H9 (cell line): ENCODE results near the gene DYNC2LI1. TPM values are rescaled to one million over a fixed set of nuclear protein-coding genes. Genes with fewer than 3 reads are reported as not detected.

Source experiments
- DNase-seq: peaks from one replicate; pipeline ENCODE4 v3.0.0-alpha.2; 2017
- H2AFZ ChIP-seq: one replicate; pipeline ENCODE4 v1.6.1; 2013; ENCODE audit warnings: mild to moderate bottlenecking, low read length, control low read depth, moderate library complexity
- H2AK5ac ChIP-seq: 2 replicates; pipeline ENCODE4 v1.6.1; 2013; ENCODE audit warnings: low read length, control low read depth, mixed read lengths; ENCODE audit not compliant: insufficient read length
- H2BK120ac ChIP-seq: one replicate; pipeline ENCODE4 v1.6.1; 2013; ENCODE audit warnings: low read depth, mild to moderate bottlenecking, low read length, control low read depth, inconsistent platforms; ENCODE audit not compliant: poor library complexity, severe bottlenecking
- H2BK12ac ChIP-seq: 2 replicates; pipeline ENCODE4 v1.6.1; 2013; ENCODE audit warnings: low read length, control low read depth, mixed read lengths, low read depth; ENCODE audit not compliant: insufficient read length
- H2BK15ac ChIP-seq: 2 replicates; pipeline ENCODE4 v1.6.1; 2013; ENCODE audit warnings: low read depth, low read length, control low read depth
- H2BK20ac ChIP-seq: one replicate; pipeline ENCODE4 v1.6.1; 2013; ENCODE audit warnings: low read depth, mild to moderate bottlenecking, low read length, control low read depth, inconsistent platforms; ENCODE audit not compliant: poor library complexity, severe bottlenecking
- H2BK5ac ChIP-seq: 2 replicates; pipeline ENCODE4 v1.6.1; 2013; ENCODE audit warnings: low read length, control low read depth, mixed read lengths; ENCODE audit not compliant: insufficient read length
- H3K14ac ChIP-seq: 2 replicates; pipeline ENCODE4 v1.6.1; 2013; ENCODE audit warnings: low read length, control low read depth; ENCODE audit not compliant: insufficient read depth
- H3K18ac ChIP-seq: 2 replicates; pipeline ENCODE4 v1.6.1; 2013; ENCODE audit warnings: low read depth, mild to moderate bottlenecking, mixed read lengths, low read length, control low read depth; ENCODE audit not compliant: insufficient read length
- H3K23ac ChIP-seq: 2 replicates; pipeline ENCODE4 v1.6.1; 2013; ENCODE audit warnings: low read length, control low read depth, mixed read lengths, low read depth; ENCODE audit not compliant: insufficient read length
- H3K23me2 ChIP-seq: 2 replicates; pipeline ENCODE4 v1.6.1; 2013; ENCODE audit warnings: low read depth, mild to moderate bottlenecking, mixed read lengths, low read length, control low read depth; ENCODE audit not compliant: insufficient read length, poor library complexity, severe bottlenecking
- H3K27ac ChIP-seq: 2 replicates; pipeline ENCODE4 v1.5.1; 2013; ENCODE audit warnings: low read length, control low read depth, mixed read lengths, low read depth; ENCODE audit not compliant: insufficient read length
- H3K27me3 ChIP-seq: 2 replicates; pipeline ENCODE4 v1.6.1; 2013; ENCODE audit warnings: low read length, control low read depth, inconsistent platforms; ENCODE audit not compliant: insufficient read depth
- H3K4ac ChIP-seq: 2 replicates; pipeline ENCODE4 v1.6.1; 2013; ENCODE audit warnings: low read depth, mild to moderate bottlenecking, control low read depth, inconsistent platforms, low read length, moderate library complexity
- H3K4me1 ChIP-seq: 2 replicates; pipeline ENCODE4 v1.6.1; 2013; ENCODE audit warnings: low read length, control low read depth, inconsistent platforms; ENCODE audit not compliant: insufficient read depth
- H3K4me2 ChIP-seq: 2 replicates; pipeline ENCODE4 v1.6.1; 2013; ENCODE audit warnings: low read length, control low read depth, mixed read lengths; ENCODE audit not compliant: insufficient read length, insufficient read depth
- H3K56ac ChIP-seq: 2 replicates; pipeline ENCODE4 v1.6.1; 2013; ENCODE audit warnings: low read depth, mild to moderate bottlenecking, mixed read lengths, low read length, control low read depth; ENCODE audit not compliant: insufficient read length
- H3K79me1 ChIP-seq: 2 replicates; pipeline ENCODE4 v1.6.1; 2013; ENCODE audit warnings: low read depth, mild to moderate bottlenecking, moderate library complexity, low read length, control low read depth, inconsistent platforms; ENCODE audit not compliant: insufficient read depth, poor library complexity, severe bottlenecking
- H3K79me2 ChIP-seq: 2 replicates; pipeline ENCODE4 v1.6.1; 2013; ENCODE audit warnings: low read length, control low read depth, inconsistent platforms; ENCODE audit not compliant: insufficient read depth
- H3K9ac ChIP-seq: 2 replicates; pipeline ENCODE4 v1.6.1; 2013; ENCODE audit warnings: low read length, control low read depth, mixed read lengths; ENCODE audit not compliant: insufficient read length; ENCODE audit errors: extremely low read depth
- H3K9me3 ChIP-seq: one replicate; pipeline ENCODE4 v1.6.1; 2013; ENCODE audit warnings: low read depth, low read length, inconsistent platforms; ENCODE audit not compliant: control insufficient read depth
- H3T11ph ChIP-seq: one replicate; pipeline ENCODE4 v1.6.1; 2013; ENCODE audit warnings: mild to moderate bottlenecking, low read length, control low read depth, inconsistent platforms
- H4K20me1 ChIP-seq: one replicate; pipeline ENCODE4 v1.6.1; 2013; ENCODE audit not compliant: control insufficient read depth, insufficient read length, insufficient read depth
- H4K5ac ChIP-seq: 2 replicates; pipeline ENCODE4 v1.6.1; 2013; ENCODE audit warnings: low read depth, mild to moderate bottlenecking, mixed read lengths, low read length, control low read depth; ENCODE audit not compliant: insufficient read length
- H4K8ac ChIP-seq: replicated peaks from 2 replicates; pipeline ENCODE4 v1.6.1; 2013; ENCODE audit warnings: low read length, control low read depth, mixed read lengths, low read depth; ENCODE audit not compliant: insufficient read length
- H4K91ac ChIP-seq: 2 replicates; pipeline ENCODE4 v1.6.1; 2013; ENCODE audit warnings: low read depth, mild to moderate bottlenecking, moderate library complexity, mixed read lengths, low read length, control low read depth; ENCODE audit not compliant: insufficient read length
- H3K27ac Mint-ChIP-seq, 3 experiments: 2 replicates in 2 of 3; 3 replicates in 1 of 3; pipeline ENCODE4 v1.8.0; 2020 to 2021; ENCODE audit warnings: mixed read lengths in 3 of 3, mild to moderate bottlenecking in 1 of 3, moderate library complexity in 1 of 3
- H3K27me3 Mint-ChIP-seq: 2 replicates; pipeline ENCODE4 v1.8.0; 2021; ENCODE audit warnings: low read depth, mild to moderate bottlenecking, moderate library complexity, mixed read lengths
- H3K36me3 Mint-ChIP-seq, 3 experiments: 2 replicates in 2 of 3; 3 replicates in 1 of 3; pipeline ENCODE4 v1.8.0; 2020 to 2021; ENCODE audit warnings: low read depth in 3 of 3, mixed read lengths in 3 of 3; ENCODE audit not compliant: insufficient read depth in 1 of 3
- H3K4me1 Mint-ChIP-seq, 2 experiments: 2 replicates each; pipeline ENCODE4 v1.8.0; 2020; ENCODE audit warnings: mixed read lengths in 2 of 2
- H3K4me3 Mint-ChIP-seq, 2 experiments: 2 replicates in 1 of 2; 3 replicates in 1 of 2; pipeline ENCODE4 v1.8.0; 2020 to 2021; ENCODE audit warnings: mild to moderate bottlenecking in 2 of 2, mixed read lengths in 2 of 2, moderate library complexity in 1 of 2
- H3K9me3 Mint-ChIP-seq, 2 experiments: 2 replicates in 1 of 2; 3 replicates in 1 of 2; pipeline ENCODE4 v1.8.0; 2020; ENCODE audit warnings: mild to moderate bottlenecking in 2 of 2, mixed read lengths in 2 of 2, moderate library complexity in 1 of 2
- WGBS: extraction: QIAGEN DNeasy Blood & Tissue Kit; methylation state at CpG from one replicate; pipeline ENCODE4 v1.1.7; 2013; ENCODE audit warnings: missing lambda C conversion rate, low lambda C conversion rate, mixed read lengths; ENCODE audit not compliant: insufficient read length; ENCODE audit errors: extremely low coverage; 5-methylcytosine and 5-hydroxymethylcytosine counted together
- total RNA-seq: library from RNA; stranded (reverse); gene quantifications from 2 replicates; pipeline ENCODE4 v1.2.1, GENCODE V29; 2021
- TF ChIP-seq, protein P1 (sequence below): fragments of 200-600 bp; sonication (generic); conservative IDR thresholded peaks from 3 replicates; pipeline ENCODE4 v1.8.0; 2021; ENCODE audit warnings: antibody characterized with exemption, mild to moderate bottlenecking

DYNC2LI1 gene
- total RNA-seq, 1 experiment from 2014 or later: 8.5 TPM

GRCh38 chr2:43737855-43738254 is 36.0 kb upstream of the DYNC2LI1 start:
- no peak overlapping the region for H2BK20ac ChIP-seq
- H3K23ac ChIP-seq: no peak overlapping the region
- Mint-ChIP-seq H3K9me3 (no peaks in the 10 kb centered on the region), H3K27me3 (no peaks in the 10 kb centered on the region), H3K36me3 (peaks cover 0 to 1% (median 0%) of the 10 kb centered on the region in 3 experiments; a peak in 1 of 7 replicates), H3K4me1 (0 out of 4 replicates have a peak, but pooled peaks cover 0 to 3% of the 10 kb centered on the region in 2 experiments), H3K4me3 (no peak overlapping the region), H3K27ac (no peak overlapping the region)
- no CpG with 5 or more reads among the region's 2 CpGs for WGBS
- no peak overlapping the region for H3K18ac ChIP-seq
- peak overlapping the region; percentile 73 for H3K56ac ChIP-seq
- H2BK12ac ChIP-seq: no peak overlapping the region
- no peak overlapping the region for H3T11ph ChIP-seq
- H3K4ac ChIP-seq: no peak overlapping the region
- no peaks in the 10 kb centered on the region for H4K20me1 ChIP-seq
- no peak overlapping the region for H3K4me2 ChIP-seq
- no peak overlapping the region for H4K91ac ChIP-seq
- no peak overlapping the region for H2BK5ac ChIP-seq
- no peaks in the 10 kb centered on the region for H3K4me1 ChIP-seq
- H4K8ac ChIP-seq: no peak overlapping the region
- H3K23me2 ChIP-seq: no peaks in the 10 kb centered on the region
- no peak for DNase-seq
- H3K27me3 ChIP-seq: no peaks in the 10 kb centered on the region
- H3K27ac ChIP-seq: no peak overlapping the region
- no peaks in the 10 kb centered on the region for H3K79me1 ChIP-seq
- no peak overlapping the region for H4K5ac ChIP-seq
- H2BK120ac ChIP-seq: no peak overlapping the region
- TF ChIP-seq, protein P1, sequence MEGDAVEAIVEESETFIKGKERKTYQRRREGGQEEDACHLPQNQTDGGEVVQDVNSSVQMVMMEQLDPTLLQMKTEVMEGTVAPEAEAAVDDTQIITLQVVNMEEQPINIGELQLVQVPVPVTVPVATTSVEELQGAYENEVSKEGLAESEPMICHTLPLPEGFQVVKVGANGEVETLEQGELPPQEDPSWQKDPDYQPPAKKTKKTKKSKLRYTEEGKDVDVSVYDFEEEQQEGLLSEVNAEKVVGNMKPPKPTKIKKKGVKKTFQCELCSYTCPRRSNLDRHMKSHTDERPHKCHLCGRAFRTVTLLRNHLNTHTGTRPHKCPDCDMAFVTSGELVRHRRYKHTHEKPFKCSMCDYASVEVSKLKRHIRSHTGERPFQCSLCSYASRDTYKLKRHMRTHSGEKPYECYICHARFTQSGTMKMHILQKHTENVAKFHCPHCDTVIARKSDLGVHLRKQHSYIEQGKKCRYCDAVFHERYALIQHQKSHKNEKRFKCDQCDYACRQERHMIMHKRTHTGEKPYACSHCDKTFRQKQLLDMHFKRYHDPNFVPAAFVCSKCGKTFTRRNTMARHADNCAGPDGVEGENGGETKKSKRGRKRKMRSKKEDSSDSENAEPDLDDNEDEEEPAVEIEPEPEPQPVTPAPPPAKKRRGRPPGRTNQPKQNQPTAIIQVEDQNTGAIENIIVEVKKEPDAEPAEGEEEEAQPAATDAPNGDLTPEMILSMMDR: no peak
- no peak overlapping the region for H2AFZ ChIP-seq
- H3K79me2 ChIP-seq: no peaks in the 10 kb centered on the region
- H2BK15ac ChIP-seq: no peak overlapping the region
- H3K9me3 ChIP-seq: no peaks in the 10 kb centered on the region
- H3K14ac ChIP-seq: no peak overlapping the region
- no peak overlapping the region for H3K9ac ChIP-seq
- H2AK5ac ChIP-seq: no peak overlapping the region
